ENCODE measurements around the gene TBRG1.

DNA sequence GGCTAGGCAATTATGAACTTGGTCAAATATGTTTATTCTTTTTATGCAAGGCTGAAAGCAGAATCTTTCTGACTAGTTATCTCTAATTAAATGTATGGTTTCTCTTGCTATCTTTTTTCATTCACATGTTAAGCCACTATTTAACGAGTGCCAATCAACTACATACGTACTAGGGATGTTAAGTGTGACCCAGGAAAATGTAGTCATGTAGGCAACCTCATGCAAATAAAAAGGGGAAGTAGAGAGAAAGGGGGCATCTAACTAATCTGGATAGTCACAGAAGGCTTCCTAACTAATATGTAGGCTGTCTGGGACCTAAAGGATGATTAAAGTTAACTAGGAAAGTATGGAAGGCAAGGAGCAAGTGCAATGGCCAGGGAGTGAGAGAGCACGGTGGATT lies 23.5 kb downstream of the TBRG1 start:
- TF ChIP-seq MAZ (IDR thresholded peaks at IDR 0.05; ENCODE audit: borderline replicate concordance, low read depth, low read length): no peak
- TF ChIP-seq CHD2 (IDR thresholded peaks at IDR 0.05; ENCODE audit: low read length, partially characterized antibody): no peak
- no peak for TF ChIP-seq NFE2L2 (conservative IDR thresholded peaks at IDR 0.05; ENCODE audit: low read length)

Data from A549 (cell line).